ENCODE data around the gene CFAP68. TPM values are rescaled to one million over a fixed set of nuclear protein-coding genes. Genes with fewer than 3 reads are reported as not detected.
"Not testable (repeated sequence)": the region's sequence is repeated elsewhere in the genome, so short reads cannot be mapped to it uniquely, and the experiment has no call there.

CFAP68 gene
- total RNA-seq, 2 experiments from 2014 or later = 20.4 to 22.9 TPM

DNA sequence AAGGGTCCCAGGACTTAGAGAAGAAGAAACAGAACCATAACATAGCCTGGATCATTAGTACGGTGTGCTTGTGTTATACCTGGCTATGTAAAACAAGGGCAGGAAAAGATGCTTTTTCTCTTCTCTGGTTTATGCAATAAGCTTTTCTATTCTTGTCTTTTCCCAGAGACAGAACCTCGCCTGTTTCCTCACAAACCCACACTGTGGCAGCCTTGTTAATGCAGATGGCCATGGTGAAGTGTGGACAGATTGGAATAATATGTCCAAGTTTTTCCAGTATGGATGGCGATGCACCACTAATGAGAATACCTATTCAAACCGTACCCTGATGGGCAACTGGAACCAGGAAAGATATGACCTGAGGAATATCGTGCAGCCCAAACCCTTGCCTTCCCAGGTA is 2.9 kb downstream of the CFAP68 start:
- POLR2A ChIA-PET = no interaction called here
- H3K9me3 Mint-ChIP-seq = no peaks in the 10 kb centered on the region

DNA sequence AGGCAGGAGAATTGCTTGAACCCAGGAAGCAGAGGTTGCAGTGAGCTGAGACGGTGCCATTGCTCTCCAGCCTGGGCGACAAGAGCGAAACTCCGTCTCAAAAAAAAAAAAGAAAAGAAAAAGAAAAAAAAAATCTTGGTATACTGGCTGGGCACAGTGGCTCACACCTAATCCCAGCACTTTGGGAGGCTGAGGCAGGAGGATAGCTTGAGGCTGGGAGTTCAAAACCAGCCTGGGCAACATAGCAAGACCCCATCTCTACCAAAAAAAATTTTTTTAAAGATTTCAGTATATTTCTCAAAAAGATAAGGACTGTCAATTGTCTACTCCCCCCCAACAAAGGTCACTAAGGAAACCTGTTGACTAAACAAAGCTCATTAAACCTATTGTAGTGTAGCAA is 5.7 kb downstream of the CFAP68 start:
- not testable (repeated sequence) for H3K36me3 Mint-ChIP-seq; H3K27me3 Mint-ChIP-seq; H3K4me3 Mint-ChIP-seq; H3K27ac Mint-ChIP-seq; H3K4me1 Mint-ChIP-seq; ATAC-seq (ENCODE audit: low read depth); H3K9me3 Mint-ChIP-seq; DNase-seq
- POLR2A ChIA-PET = interaction anchor here (0.7 kb wide), 1 partner anchor 380 kb away, joined by 4 read pairs; no protein-coding TSS in a partner anchor

More for the DNA sequence above, 2.9 kb downstream of the CFAP68 start:
- no peak for ATAC-seq (ENCODE audit: low read depth)
- DNase-seq = no peak
- Mint-ChIP-seq H3K27ac (no peak overlapping the region), H3K27me3 (no peaks in the 10 kb centered on the region), H3K36me3 (no peaks in the 10 kb centered on the region), H3K4me3 (no peak overlapping the region), H3K4me1 (peaks cover 14% of the 10 kb centered on the region)

DNA sequence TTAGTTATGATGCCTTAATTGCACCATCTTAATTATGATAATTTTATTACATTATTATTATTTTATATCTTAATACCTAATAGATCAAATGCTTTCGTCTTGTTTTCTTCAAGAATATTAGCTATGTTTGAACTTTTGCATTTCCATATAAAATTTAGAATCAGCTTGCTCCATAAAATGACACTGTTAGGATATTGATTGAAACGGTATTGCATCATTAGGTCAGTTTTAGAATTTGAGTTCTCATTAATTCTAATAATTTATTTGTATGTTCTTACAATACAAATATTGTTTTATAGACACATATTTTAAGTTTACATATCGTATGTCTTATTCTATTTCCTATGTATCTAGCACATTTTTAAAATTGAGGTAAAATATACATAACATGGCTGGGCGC is 6.7 kb downstream of the CFAP68 start:
- Mint-ChIP-seq H3K4me3 (no peak overlapping the region), H3K4me1 (no peaks in the 10 kb centered on the region), H3K36me3 (no peaks in the 10 kb centered on the region), H3K27ac (no peak overlapping the region), H3K9me3 (no peaks in the 10 kb centered on the region), H3K27me3 (no peaks in the 10 kb centered on the region)
- DNase-seq (no peak), ATAC-seq (ENCODE audit: low read depth) (no peak)
- POLR2A ChIA-PET = interaction anchor here (0.6 kb wide), 1 partner anchor 14 kb away, joined by 4 read pairs; no protein-coding TSS in a partner anchor

DNA sequence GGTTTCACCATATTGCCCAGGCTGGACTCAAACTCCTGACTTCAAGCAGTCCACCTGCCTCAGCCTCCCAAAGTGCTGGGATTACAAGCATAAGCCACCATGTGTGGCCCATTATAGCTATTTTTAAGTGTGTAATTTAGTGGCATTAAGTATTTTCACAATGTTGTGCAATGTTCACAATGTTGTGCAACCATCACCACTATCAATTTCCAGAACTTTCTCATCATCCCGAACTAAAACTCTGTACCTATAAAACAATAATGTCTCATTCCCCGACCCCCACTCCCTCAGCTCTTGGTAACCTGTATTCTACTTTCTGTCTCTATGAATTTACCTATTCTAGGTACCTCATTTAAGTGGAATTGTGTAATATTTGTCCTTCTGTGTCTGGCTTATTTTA is 7.5 kb downstream of the CFAP68 start:
- Mint-ChIP-seq H3K36me3 (no peaks in the 10 kb centered on the region), H3K4me1 (no peaks in the 10 kb centered on the region), H3K9me3 (no peaks in the 10 kb centered on the region), H3K4me3 (no peak overlapping the region), H3K27me3 (no peaks in the 10 kb centered on the region), H3K27ac (no peak overlapping the region)
- ATAC-seq (ENCODE audit: low read depth) (no peak), DNase-seq (no peak)
- POLR2A ChIA-PET = no interaction called here

DNA sequence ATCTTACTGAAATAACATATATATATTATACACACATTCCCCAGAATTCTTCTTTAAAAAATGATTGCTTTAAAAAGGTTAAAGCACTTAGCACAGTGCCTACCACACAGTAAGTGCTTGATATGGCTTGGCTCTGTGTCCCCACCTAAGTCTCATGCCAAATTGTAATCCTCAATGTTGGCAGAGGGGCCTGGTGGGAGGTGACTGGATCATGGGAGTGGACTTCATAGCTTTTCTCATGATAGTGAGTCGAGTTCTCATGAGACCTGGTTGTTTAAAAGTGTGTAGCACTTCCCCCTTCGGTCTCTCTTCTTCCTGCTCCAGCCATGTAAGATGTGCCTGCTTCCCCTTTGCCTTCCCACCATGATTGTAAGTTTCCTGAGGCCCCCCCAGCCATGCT is 26.1 kb downstream of the CFAP68 start:
- H3K4me1 Mint-ChIP-seq = no peaks in the 10 kb centered on the region
- peaks cover 8% of the 10 kb centered on the region for H3K27me3 Mint-ChIP-seq
- POLR2A ChIA-PET = no interaction called here
- ATAC-seq (ENCODE audit: low read depth) = no peak
- no peak overlapping the region for H3K27ac Mint-ChIP-seq
- no peaks in the 10 kb centered on the region for H3K9me3 Mint-ChIP-seq
- peaks cover 3% of the 10 kb centered on the region for H3K36me3 Mint-ChIP-seq
- H3K4me3 Mint-ChIP-seq = no peak overlapping the region
- DNase-seq = no peak

DNA sequence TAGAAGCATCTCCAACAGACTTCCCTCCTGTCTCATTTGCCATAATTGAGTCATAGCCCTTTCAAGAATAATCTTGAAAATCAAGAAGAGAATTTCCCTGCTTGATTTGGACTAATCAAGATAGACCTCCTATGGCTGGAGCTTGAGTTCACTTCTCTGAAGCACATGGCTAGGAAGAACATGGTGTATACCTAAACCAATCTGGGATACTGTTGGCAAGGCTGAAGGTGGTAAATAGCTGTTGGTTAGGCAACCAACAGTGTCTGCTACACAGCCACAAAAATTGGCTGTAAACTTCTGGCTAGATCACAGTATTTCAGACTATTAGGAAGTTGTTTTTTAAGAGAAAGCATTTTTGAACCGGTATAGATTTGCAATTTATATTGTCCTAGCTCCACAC is 27.3 kb downstream of the CFAP68 start:
- H3K9me3 Mint-ChIP-seq = no peaks in the 10 kb centered on the region
- no peak for DNase-seq
- peaks cover 3% of the 10 kb centered on the region for H3K36me3 Mint-ChIP-seq
- H3K4me1 Mint-ChIP-seq = no peaks in the 10 kb centered on the region
- H3K27ac Mint-ChIP-seq = no peak overlapping the region
- peaks cover 21% of the 10 kb centered on the region for H3K27me3 Mint-ChIP-seq
- POLR2A ChIA-PET = no interaction called here
- H3K4me3 Mint-ChIP-seq = no peak overlapping the region
- ATAC-seq (ENCODE audit: low read depth) = no peak

DNA sequence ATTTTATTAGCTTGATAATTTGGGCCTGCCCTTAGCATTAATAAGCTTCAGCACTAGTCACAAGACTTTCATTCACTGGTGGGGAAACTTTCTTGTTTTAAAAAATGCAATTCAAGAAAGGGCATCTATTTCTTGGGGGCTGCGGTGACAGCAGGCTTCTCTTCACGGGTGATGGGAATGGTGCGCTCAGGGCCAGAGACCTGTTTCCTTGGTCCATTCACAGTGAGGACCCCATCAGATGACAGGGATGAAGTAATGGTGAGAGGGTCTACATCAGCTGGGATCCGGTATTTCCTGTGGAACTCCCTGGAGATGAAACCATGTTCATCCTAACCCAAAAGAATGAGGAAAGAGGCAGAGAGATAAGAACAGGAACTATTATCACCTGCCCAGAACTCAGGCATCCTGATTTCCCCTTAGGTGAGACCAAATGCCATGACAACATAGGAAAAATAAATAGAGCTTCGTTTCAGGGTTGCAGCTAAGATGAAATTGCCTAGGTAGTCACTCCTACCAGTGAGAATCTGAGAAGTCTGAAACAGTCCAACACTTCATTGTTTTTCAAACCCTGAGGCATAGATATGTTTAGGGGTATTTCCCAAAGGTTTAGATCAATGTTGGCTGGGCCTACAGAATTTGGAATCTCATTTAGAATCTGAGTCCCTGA is 29.4 kb downstream of the CFAP68 start:
- Mint-ChIP-seq H3K4me3 (no peak overlapping the region), H3K27me3 (peaks cover 37% of the 10 kb centered on the region), H3K36me3 (peaks cover 3% of the 10 kb centered on the region), H3K4me1 (no peaks in the 10 kb centered on the region), H3K27ac (no peak overlapping the region), H3K9me3 (no peaks in the 10 kb centered on the region)
- POLR2A ChIA-PET = interaction anchor here (0.6 kb wide), 1 partner anchor 193 kb away, joined by 7 read pairs; no protein-coding TSS in a partner anchor
- ATAC-seq (ENCODE audit: low read depth) (no peak), DNase-seq (no peak)

DNA sequence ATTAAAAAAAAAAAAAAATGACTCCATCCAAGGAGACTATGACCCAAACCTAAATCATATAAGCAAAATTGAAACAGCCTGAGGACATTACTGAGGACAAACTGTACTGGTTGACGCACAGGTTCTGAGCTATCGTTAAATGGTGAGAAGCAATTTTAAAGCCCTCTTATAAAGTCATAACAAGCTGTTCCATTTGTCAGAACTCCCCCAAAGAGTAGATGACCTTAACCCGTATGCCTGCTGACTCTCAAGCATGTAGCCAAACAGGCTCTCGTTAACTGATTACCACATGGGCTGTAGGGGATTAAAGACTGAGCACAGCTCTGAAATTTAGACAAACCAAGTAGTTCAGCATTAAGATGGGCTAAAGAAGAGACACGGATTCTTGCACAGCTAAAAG is 30.0 kb downstream of the CFAP68 start:
- Mint-ChIP-seq H3K4me1 (no peaks in the 10 kb centered on the region), H3K36me3 (peaks cover 3% of the 10 kb centered on the region), H3K9me3 (no peaks in the 10 kb centered on the region), H3K27ac (no peak overlapping the region), H3K27me3 (peaks cover 42% of the 10 kb centered on the region), H3K4me3 (no peak overlapping the region)
- ATAC-seq (ENCODE audit: low read depth) (no peak), DNase-seq (no peak)
- POLR2A ChIA-PET = interaction anchor here (0.6 kb wide), 1 partner anchor 194 kb away, joined by 7 read pairs; no protein-coding TSS in a partner anchor

DNA sequence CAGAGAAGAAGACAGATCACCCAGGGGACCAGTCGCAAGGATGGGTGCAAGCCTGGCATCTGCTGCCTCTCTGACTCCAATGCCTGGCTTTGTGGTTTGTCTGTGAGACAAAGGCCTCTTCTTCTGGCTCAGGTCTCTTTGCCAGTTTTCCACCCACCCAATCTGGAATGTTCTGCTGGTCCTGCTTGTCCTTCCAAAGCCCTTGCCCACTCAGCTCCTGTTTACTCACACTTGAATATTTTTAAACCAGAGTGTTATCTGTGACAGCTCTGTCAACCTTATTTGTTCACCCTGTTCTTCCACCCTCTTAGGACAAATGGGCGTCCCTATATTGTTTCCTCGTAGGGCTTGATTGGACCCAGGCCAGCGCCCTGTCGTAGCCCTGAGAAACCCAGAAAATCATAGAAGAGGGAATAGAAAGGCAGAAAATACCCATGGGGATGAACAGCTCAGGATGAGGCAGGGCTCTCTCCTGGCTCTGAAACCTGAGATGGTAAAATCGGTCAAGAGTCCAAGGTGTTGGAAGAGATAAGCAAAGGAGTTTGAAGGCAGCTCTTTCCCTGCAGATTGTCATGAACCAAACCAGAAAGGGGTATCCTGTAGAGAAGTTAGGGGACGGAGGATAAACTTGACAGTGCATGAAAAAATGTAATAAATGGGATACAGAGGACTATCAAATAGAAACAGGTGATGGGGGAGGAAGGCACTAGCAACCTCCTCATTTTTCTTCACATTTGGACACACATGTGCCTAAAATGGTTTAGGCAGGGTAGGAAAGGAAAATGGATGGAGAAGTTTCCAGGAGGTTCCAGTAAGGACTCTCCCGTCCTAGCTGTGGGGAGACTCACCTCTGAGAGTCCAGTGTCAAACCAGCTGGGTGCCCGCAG is 31.6 kb downstream of the CFAP68 start:
- H3K4me1 Mint-ChIP-seq = no peaks in the 10 kb centered on the region
- POLR2A ChIA-PET = no interaction called here
- H3K36me3 Mint-ChIP-seq = no peaks in the 10 kb centered on the region
- DNase-seq (no peak), ATAC-seq (ENCODE audit: low read depth) (no peak)
- no peak overlapping the region for H3K27ac Mint-ChIP-seq
- H3K9me3 Mint-ChIP-seq = no peaks in the 10 kb centered on the region
- peaks cover 54% of the 10 kb centered on the region for H3K27me3 Mint-ChIP-seq
- no peak overlapping the region for H3K4me3 Mint-ChIP-seq

DNA sequence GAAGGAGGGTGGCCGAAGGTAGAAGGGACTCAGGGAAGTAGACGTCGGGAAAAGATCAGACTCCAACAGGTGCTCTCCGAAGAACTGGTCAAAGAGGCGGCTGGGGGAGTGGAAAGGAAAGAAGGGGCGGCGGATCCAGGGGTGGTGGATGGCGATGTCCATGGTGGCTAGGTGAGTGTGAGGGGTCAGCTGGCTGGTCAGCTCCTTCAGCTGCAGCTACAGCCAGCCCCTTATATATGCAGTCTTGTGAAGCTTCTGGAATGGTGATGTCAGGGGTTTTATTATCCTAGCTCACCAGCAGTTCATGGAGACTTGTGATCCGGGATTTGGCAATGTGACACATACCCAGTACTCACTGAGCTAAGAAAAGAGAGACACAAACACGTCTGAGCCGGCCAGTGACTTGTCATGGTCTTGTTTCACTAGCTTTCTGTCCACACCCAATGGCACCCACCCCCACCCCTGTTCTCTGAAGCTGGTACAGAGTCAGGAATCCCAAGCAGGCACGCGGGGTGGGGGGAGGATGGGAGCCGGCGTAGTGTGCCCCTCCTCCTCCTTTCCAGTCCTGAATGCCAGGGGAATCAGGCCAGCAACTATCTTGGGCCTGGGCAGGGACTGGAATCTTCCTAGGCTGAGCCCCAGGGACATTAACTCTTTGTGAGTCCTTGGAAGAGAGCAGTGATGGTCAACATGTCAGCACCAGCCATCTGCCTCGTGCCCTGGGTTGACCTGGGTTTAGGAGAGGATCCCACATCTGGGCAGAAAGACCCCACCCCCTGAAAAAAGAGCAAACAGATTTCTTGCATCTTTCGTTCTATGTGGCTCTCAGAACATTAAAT is 32.4 kb downstream of the CFAP68 start, which contains the start of gene CRYAB:
CRYAB (minus strand) TSS at position 208 of the 839 bp plus-strand sequence; CDS start at position 162, 46 bp downstream.
- no peak for ATAC-seq (ENCODE audit: low read depth)
- Mint-ChIP-seq H3K4me3 (no peak within 1 kb of the TSS), H3K9me3 (no peaks in the 10 kb centered on the region), H3K4me1 (no peaks in the 10 kb centered on the region), H3K27me3 (peaks cover 54% of the 10 kb centered on the region), H3K27ac (no peak within 1 kb of the TSS), H3K36me3 (no peaks in the 10 kb centered on the region)
- DNase-seq = no peak
- POLR2A ChIA-PET = no interaction called here

DNA sequence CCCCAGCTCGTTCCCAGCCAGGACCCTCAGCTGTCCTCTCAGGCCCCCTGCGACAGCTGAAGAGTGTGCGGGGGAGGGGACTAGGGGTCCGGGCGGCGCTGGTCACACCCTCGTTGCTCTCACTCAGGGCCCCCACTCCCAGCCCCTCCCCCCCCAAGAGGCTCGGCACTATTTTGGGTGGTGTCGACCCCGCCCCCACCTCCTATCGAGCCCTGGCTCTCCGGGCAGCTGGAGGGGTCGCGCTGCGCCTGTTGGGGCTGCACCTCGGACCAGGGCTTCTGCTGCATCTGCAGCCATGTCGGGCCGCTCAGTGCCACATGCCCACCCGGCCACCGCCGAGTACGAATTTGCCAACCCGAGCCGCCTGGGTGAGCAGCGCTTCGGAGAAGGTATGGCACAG is 33.2 kb downstream of the CFAP68 start, which contains the start of gene HSPB2:
HSPB2 (plus strand) TSS at position 200 of the 400 bp plus-strand sequence; CDS start at position 296, 96 bp downstream.
- peaks cover 54% of the 10 kb centered on the region for H3K27me3 Mint-ChIP-seq

DNA sequence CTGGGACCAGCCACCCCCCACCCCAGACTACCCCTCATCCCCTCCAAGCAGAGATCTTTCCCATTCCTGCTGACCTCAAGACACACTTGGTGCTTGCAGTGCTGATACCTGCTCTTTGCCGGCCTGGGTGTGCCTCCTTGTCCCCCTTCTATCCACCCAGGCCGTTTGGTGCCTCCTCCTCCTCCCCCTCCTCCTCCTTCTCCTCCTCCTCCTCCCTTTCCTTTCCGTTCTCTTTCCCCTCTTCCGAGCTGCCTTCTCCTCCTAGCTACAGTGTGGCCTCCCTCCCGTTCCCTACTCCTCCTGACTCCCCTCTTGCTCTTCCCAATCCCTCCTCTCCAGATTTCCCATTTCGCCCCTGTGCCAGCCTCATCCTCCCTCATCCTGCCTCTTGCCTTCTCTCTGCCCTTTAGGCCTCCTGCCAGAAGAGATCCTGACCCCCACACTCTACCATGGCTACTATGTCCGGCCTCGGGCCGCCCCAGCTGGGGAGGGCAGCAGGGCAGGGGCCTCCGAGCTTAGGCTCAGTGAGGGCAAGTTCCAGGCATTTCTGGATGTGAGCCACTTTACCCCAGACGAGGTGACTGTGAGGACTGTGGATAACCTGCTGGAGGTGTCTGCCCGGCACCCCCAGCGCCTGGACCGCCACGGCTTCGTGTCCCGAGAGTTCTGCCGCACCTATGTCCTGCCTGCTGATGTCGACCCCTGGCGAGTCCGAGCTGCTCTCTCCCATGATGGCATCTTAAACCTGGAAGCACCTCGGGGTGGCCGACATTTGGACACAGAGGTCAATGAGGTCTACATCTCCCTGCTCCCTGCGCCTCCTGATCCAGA is 33.9 kb downstream of the CFAP68 start:
- H3K27me3 Mint-ChIP-seq = peaks cover 51% of the 10 kb centered on the region
- no peaks in the 10 kb centered on the region for H3K36me3 Mint-ChIP-seq
- no peak overlapping the region for H3K27ac Mint-ChIP-seq
- no peaks in the 10 kb centered on the region for H3K4me1 Mint-ChIP-seq
- no peaks in the 10 kb centered on the region for H3K9me3 Mint-ChIP-seq
- ATAC-seq (ENCODE audit: low read depth) (no peak), DNase-seq (no peak)
- POLR2A ChIA-PET = interaction anchor here (1.1 kb wide), 1 partner anchor 13 kb away, joined by 3 read pairs; no protein-coding TSS in a partner anchor
- H3K4me3 Mint-ChIP-seq = no peak overlapping the region

More for the DNA sequence above, 33.2 kb downstream of the CFAP68 start, which contains the start of gene HSPB2:
- POLR2A ChIA-PET = no interaction called here
- DNase-seq (no peak), ATAC-seq (ENCODE audit: low read depth) (no peak)
- H3K4me3 Mint-ChIP-seq = no peak within 1 kb of the TSS
- H3K27ac Mint-ChIP-seq = no peak within 1 kb of the TSS
- no peaks in the 10 kb centered on the region for H3K4me1 Mint-ChIP-seq
- no peaks in the 10 kb centered on the region for H3K36me3 Mint-ChIP-seq
- H3K9me3 Mint-ChIP-seq = no peaks in the 10 kb centered on the region

Data from activated naive CD8-positive, alpha-beta T cell treated with anti-CD3 and anti-CD28 coated beads, Interleukin-2, amount 10 ng/mL, durations not matched to agents 7 days and 5 days (primary cell).